A375 (cell line): ENCODE data around the gene DUOXA2. TPM values are rescaled to one million over a fixed set of nuclear protein-coding genes. Genes with fewer than 3 reads are reported as not detected.

Experiments used
- total RNA-seq: library from RNA; depleted of rRNA; stranded (reverse); fragments of >200 nt; shearing (Covaris generic); gene quantifications from 2 replicates; pipeline ENCODE4 v1.2.3, GENCODE V29; 2014; rRNA removed

Gene DUOXA2
- total RNA-seq: not detected in 2 replicates

DNA sequence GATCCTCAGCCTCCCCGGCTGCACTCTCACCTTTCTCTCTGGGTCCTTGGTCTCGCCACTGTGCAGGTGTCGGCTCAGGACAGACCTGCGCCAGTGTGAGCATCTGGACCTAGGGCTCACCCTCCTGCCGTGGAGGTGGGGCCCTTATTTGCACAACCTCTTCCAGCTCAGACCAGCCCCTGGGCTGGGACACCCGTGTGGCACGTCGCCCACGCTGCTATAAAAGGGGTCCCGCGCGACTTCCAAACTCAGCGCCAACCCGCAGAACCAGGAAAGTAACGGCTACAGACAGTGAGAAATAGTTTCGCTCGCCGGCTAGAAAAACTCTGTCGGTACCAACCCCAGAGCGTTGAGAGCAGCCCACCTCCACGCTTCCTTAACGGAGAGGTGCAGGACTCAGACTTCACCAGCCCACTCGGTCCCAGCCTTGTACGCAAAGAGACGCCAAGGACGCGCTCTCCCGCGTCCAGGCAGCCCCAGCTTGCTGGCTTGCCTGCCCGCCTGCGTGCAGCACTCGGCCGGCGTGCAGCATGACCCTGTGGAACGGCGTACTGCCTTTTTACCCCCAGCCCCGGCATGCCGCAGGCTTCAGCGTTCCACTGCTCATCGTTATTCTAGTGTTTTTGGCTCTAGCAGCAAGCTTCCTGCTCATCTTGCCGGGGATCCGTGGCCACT, at the start of gene DUOXA2, which contains the start of gene DUOX2:
TSS of gene DUOXA2 (plus strand) at position 251 of the 675 bp plus-strand sequence. CDS start at position 531, 280 bp downstream.
TSS of gene DUOX2 (minus strand) at position 97 of the 675 bp plus-strand sequence. CDS start 761 bp downstream, outside the sequence.

DNA sequence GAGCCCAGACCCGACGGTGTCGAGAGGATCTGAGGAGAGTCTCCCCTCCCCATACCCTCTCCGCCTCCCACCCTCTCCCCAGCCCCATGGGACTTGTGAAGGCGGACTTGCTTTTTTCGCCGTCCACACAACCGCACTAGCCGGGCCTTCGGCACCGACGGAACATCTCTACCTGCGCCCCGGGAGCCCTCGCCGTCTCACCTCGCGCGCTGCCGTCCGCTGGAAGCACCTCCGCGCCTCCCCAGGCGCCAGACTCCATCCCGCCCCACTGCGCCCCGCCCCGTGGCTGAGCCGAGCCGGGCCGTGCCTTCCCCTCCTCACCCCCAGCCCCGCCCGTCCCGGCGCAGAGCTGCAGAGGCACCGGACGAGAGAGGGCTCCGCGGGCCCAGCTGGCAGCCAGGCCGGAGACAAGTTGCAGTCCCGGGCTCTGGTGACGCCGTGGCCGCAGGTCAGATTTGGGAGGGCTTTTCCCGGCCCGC, 15.6 kb downstream of the DUOXA2 start, which contains the start of the genes DUOX1 and DUOXA1:
TSS of gene DUOX1 (plus strand) at position 344 of the 479 bp plus-strand sequence. CDS start 1,973 bp downstream, outside the sequence.
TSS of gene DUOXA1 (minus strand) at position 229 of the 479 bp plus-strand sequence. CDS start 6,865 bp downstream, outside the sequence.

Other genes starting within 250 kb of the DUOXA2 start
- gene TERB2, start 157.6 kb upstream of the DUOXA2 start, total RNA-seq: not detected in 2 replicates
- gene SORD, start 91.1 kb upstream of the DUOXA2 start, total RNA-seq: 58.5 and 60.2 TPM in 2 replicates
- 0.08 TPM in 1 of 2 replicates, not detected in the other for gene DUOX2, start 154 bp upstream of the DUOXA2 start, total RNA-seq
- gene DUOXA1, start 15.6 kb downstream of the DUOXA2 start, total RNA-seq: not detected in 2 replicates
- not detected in 2 replicates for gene DUOX1, start 15.7 kb downstream of the DUOXA2 start, total RNA-seq
- 7.3 and 8.8 TPM in 2 replicates for gene SHF, start 73.6 kb downstream of the DUOXA2 start, total RNA-seq
- gene SLC28A2, start 137.9 kb downstream of the DUOXA2 start, total RNA-seq: not detected in 2 replicates